ENCODE results near the gene PMP22.

DNA sequence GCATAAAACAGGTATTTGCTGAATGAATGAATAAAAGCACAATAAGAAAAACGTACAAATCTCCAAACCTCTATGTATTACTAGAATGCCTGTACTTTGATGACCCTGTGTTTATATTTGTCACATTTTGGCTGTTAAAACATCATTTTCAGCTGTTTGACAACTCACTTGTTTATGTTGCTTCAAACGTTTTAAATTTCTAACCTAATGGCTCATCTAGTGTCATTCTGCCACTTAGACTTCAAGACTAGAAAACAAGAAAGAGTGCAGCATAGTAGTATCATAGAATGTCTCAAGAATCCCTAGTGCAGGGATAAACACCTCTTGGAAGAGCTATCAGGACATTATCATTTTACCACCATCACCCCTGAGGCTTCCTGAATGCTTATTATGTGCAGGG, 19.4 kb upstream of the PMP22 start:
- TF ChIP-seq EZH2 (IDR thresholded peaks at IDR 0.05; ENCODE audit: borderline replicate concordance, low read depth, low read length, severe bottlenecking) = no peak
- no peak for TF ChIP-seq POLR2A (IDR thresholded peaks at IDR 0.05; ENCODE audit: low read depth, low read length)
- TF ChIP-seq, protein P1, sequence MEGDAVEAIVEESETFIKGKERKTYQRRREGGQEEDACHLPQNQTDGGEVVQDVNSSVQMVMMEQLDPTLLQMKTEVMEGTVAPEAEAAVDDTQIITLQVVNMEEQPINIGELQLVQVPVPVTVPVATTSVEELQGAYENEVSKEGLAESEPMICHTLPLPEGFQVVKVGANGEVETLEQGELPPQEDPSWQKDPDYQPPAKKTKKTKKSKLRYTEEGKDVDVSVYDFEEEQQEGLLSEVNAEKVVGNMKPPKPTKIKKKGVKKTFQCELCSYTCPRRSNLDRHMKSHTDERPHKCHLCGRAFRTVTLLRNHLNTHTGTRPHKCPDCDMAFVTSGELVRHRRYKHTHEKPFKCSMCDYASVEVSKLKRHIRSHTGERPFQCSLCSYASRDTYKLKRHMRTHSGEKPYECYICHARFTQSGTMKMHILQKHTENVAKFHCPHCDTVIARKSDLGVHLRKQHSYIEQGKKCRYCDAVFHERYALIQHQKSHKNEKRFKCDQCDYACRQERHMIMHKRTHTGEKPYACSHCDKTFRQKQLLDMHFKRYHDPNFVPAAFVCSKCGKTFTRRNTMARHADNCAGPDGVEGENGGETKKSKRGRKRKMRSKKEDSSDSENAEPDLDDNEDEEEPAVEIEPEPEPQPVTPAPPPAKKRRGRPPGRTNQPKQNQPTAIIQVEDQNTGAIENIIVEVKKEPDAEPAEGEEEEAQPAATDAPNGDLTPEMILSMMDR (IDR thresholded peaks at IDR 0.05; ENCODE audit: extremely low read depth in 1 of 2, insufficient read depth in 1 of 2, low read depth in 1 of 2, low read length in 2 of 2) = no peak
- no peak for TF ChIP-seq FOS (IDR thresholded peaks at IDR 0.05; ENCODE audit: borderline replicate concordance, insufficient read depth, low read length)
